KBM-7 (cell line): Measurements from ENCODE around the gene PRMT1.

Experiments
- DNase-seq: peaks from one replicate; pipeline ENCODE4 v3.0.0-alpha.2; 2015
- in situ Hi-C: fragments of 300-500 bp; cut with MboI; formaldehyde crosslinking; loops from 2 replicates; pipeline ENCODE4 v1.14.3; 2020; ENCODE audit warnings: low sequenced_read_pairs, low pct_unique_long_range_greater_than_20kb, mixed read lengths

Gene PRMT1

DNA sequence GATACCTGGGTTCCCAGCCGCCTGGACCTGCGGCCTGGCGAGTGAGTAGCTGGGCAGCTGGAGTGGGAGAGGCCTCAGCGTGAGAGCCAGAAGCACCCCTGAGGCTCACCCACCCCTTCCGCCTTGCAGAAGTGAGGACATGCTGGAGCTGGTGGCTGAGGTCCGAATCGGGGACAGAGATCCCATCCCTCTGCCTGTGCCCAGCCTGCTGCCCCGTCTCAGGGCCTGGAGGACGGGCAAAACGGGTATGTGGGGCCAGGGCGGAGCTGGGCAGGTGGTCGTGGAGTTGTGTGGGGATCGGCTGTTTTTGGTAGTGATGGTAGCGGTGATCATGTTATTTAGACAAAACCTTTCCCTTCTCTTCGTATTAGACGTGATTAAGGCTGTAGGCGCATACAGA is 30.5 kb upstream of the PRMT1 start:
- no peak for DNase-seq

DNA sequence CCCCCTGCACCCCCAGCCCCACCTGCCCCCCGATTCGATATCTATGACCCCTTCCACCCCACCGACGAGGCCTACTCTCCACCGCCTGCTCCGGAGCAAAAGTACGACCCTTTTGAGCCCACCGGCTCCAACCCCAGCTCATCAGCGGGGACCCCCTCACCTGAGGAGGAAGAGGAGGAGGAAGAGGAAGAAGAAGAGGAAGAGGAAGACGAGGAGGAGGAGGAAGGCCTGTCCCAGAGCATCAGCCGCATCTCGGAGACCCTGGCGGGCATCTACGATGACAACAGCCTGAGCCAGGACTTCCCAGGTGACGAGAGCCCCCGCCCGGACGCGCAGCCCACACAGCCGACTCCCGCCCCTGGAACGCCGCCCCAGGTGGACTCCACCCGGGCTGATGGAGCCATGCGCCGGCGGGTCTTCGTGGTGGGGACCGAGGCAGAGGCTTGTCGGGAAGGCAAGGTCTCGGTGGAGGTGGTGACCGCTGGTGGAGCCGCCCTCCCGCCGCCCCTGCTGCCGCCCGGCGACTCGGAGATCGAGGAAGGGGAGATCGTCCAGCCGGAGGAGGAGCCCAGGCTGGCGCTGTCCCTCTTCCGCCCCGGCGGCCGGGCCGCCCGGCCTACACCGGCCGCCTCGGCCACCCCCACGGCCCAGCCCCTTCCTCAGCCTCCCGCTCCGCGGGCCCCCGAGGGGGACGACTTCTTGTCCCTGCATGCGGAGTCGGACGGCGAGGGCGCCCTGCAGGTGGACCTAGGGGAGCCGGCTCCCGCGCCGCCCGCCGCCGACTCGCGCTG is 25.8 kb upstream of the PRMT1 start:
- DNase-seq: no peak
- in situ Hi-C loops: no loop called here

More for the DNA sequence above, 30.5 kb upstream of the PRMT1 start:
- in situ Hi-C loops: no loop called here

DNA sequence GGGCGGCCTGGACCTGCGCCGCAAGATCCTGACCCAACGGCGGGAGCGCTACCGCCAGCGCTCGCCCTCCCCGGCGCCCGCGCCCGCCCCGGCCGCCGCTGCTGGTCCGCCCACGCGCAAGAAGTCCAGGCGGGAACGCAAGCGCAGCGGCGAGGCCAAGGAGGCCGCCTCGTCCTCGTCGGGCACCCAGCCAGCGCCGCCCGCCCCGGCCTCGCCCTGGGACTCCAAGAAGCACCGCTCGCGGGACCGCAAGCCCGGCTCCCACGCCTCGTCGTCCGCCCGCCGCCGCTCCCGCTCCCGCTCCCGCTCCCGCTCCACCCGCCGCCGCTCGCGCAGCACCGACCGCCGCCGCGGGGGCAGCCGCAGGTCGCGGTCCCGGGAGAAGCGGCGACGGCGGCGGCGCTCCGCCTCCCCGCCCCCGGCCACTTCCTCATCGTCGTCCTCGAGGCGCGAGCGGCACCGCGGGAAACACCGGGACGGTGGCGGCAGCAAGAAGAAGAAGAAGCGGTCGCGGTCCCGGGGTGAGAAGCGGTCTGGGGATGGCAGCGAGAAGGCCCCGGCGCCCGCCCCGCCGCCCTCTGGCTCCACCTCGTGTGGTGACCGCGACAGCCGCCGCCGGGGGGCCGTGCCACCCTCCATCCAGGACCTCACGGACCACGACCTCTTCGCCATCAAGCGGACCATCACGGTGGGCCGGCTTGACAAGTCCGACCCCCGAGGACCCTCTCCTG is 25.1 kb upstream of the PRMT1 start:
- DNase-seq: no peak
- in situ Hi-C loops: no loop called here

DNA sequence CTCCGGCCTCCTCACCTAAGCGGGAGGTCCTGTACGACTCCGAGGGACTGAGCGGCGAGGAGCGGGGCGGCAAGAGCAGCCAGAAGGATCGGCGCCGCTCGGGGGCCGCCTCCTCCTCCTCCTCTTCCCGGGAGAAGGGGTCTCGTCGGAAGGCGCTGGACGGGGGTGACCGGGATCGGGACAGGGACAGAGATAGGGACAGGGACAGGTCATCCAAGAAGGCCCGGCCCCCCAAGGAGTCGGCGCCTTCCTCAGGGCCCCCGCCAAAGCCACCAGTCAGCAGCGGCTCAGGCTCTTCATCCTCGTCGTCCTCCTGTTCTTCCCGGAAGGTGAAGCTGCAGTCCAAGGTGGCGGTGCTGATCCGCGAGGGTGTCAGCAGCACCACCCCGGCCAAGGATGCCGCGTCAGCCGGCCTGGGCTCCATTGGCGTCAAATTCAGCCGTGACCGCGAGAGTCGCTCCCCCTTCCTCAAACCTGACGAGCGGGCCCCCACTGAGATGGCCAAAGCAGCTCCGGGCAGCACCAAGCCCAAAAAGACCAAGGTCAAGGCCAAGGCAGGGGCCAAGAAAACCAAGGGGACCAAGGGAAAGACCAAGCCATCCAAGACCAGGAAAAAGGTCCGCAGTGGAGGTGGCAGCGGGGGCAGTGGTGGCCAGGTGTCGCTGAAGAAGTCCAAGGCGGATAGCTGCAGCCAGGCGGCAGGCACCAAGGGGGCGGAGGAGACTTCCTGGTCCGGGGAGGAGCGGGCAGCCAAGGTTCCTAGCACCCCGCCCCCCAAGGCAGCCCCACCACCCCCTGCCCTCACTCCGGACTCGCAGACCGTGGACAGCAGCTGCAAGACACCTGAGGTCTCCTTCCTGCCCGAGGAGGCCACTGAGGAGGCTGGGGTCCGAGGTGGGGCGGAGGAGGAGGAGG is 24.3 kb upstream of the PRMT1 start:
- DNase-seq: no peak
- in situ Hi-C loops: no loop called here

DNA sequence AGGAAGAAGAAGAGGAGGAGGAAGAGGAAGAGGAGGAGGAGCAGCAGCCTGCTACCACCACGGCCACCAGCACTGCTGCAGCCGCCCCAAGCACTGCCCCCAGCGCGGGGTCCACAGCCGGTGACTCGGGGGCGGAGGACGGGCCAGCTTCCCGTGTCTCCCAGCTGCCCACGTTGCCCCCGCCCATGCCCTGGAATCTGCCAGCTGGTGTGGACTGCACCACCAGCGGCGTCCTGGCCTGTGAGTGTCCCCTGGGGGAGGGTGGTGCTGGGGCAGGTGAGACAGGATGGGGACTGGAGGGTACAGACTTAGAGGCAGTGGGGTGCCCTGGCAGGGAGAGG is 23.6 kb upstream of the PRMT1 start:
- no peak for DNase-seq
- in situ Hi-C loops: no loop called here

DNA sequence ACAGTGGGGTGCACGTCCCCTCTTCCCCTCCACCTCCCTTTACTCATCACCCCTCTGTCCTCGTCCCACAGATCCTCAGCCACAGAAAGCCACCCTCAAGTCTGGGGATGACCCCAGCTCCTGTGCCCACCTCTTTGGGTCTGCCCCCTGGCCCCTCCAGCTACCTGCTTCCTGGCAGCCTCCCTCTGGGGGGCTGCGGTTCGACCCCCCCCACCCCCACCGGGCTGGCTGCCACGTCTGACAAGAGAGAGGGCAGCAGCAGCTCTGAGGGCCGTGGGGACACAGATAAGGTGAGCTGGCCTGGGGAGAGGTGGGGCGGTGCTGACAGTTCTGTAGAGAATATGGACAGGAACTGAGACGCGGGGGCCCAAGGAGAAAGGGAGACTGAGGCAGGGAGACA is 22.5 kb upstream of the PRMT1 start:
- no peak for DNase-seq
- in situ Hi-C loops: no loop called here

DNA sequence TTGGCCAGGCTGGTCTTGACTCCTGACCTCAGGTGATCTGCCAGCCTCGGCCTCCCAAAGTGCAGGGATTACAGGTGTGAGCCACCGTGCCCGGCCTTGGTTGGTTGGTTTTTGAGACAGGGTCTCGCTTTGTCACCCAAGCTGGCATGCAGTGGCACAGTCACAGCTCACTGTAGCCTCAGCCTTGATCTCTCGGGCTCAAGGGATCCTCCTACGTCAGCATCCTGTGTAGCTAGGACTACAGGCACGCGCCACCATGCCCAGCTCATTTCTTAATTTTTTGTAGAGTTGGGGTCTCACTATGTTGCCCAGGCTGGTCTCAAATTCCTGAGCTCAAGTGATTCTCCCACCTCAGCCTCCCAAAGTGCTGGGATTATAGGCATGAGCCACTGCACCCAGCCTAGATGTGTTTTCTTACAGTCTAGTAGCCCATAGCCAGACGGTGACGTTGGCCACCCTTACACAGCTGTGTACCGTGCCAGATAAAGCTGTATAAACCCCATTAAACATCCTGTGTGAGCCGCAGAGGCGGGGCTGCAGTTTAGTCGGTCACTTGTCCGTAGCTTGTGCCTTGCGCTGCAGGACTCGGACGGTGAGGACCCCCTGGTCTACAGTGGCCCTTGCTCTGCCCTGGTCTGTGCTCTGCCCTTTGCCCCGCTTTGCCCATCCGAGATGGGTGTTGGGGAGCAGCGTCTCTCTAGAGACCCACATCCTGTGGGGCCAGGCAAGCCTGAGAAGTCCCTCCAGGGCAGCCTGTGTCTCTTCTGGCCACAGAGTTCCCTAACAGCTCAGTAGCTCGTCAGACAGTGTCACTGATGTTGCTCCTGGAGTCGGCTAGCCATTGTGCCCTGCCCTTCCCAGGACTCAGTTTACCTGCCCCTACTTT is 21.3 kb upstream of the PRMT1 start:
- DNase-seq: no peak
- in situ Hi-C loops: no loop called here

DNA sequence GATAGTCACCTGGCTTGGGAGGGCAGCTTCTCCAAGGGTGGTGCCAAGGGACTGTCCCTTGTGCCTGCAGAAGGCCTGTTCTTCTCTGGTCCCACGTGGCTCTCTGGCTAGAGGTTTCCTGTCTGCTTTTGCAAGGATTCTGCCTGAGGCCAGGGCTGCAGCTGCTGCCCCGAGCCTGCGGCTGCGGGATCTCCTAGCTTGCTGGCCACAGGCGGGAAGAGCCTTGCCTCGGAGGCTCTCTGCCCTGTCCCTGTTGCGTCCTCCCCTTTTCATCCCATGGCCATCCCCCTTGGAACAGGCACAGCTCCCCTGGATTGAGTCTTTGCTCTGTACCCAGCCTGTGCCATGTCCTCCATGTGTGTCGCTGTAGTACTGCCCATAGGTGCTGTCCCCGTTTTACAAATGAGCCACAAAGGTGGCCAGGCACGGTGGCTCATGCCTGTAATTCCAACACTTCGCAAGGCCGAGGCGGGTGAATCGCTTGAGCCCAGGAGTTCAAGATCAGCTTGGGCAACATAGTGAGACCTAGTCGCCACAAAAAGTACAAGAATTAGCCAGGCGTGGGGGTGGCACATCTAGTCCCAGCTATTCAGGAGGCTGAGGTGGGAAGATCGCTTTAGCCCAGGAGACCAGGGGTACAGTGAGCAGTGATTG is 20.5 kb upstream of the PRMT1 start:
- DNase-seq: no peak
- in situ Hi-C loops: no loop called here

DNA sequence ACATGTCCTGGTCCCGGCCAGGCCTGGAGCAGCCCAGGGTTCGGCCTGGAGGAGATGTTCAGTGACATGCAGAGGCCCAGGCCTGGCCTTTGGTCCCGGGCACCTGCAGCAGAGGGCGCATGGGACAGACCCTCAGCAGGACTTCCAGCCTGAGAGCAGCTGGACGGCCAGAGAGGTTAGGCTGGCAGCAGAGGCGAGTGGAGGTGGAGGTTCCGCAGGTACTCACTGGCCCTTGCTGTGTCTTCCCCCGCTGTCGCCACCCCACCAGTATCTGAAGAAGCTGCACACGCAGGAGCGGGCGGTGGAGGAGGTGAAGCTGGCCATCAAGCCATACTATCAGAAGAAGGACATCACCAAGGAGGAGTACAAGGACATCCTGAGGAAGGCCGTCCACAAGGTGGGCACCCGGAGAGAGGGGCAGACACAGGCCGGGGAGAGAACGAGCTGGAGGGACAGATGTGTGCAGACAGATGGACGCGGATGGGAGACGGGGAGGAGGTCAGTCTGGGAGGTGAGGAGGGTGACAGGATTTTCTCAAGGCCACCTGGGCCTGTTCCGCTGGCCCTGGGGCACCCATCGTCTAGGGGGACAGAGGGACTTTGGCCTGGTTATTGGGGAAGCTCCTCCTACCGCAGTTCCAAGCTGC is 19.5 kb upstream of the PRMT1 start:
- no peak for DNase-seq
- in situ Hi-C loops: no loop called here

DNA sequence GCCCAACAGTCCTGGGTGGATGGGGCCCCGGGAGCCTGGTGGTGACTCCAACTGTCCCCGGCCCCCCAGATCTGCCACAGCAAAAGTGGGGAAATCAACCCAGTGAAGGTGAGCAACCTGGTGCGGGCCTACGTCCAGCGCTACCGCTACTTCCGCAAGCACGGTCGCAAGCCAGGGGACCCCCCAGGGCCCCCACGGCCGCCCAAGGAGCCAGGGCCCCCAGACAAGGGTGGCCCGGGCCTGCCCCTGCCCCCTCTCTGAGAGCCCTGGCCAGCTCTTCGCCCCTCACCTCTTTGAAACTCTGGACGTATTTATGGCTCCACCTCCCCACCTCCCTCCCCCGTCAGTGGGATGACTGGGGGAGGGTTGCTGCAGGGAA is 18.9 kb upstream of the PRMT1 start:
- no peak for DNase-seq
- in situ Hi-C loops: no loop called here

DNA sequence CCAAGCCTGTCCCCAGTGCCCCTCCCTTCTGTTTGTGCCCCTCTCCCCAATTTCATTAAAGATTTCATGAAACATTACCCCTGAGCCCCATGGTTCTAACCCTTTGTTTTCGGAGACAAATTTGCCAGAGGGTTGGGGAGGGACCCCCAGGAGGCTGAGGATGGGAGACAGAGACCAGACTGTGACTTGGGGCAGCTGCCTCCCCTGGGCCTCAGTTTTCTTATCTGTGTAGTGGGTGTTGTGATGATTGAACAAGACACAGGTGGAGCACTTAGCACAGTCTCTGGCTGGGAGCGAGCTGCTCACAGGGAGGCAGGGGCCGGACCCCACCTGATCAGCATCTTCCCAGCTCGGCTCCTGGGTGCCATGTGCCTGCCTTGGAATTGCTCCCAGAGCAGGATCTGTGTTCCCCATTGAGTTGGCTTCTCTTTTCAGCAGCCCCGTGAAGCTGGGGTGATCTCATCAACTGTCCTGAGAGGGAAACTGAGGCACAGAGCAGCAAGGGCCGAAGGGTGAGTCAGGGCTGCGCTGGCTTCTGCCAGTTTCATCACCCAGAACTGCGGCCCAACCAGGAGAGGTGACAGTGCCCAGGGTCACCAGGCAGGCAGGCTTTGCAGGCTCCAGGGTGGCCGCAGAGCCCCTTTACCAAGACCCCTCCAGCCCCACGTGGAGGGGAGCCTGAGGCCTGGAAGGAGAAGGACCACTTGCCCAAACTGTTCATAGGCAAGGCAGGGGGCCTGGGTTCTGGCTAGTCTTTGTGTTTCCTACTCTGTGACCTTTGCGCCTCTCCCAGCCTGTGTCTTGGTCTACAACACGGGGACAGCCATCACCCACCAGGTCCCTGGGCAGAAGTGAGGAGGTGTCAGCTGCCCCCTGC is 18.3 kb upstream of the PRMT1 start:
- DNase-seq: no peak
- in situ Hi-C loops: no loop called here

DNA sequence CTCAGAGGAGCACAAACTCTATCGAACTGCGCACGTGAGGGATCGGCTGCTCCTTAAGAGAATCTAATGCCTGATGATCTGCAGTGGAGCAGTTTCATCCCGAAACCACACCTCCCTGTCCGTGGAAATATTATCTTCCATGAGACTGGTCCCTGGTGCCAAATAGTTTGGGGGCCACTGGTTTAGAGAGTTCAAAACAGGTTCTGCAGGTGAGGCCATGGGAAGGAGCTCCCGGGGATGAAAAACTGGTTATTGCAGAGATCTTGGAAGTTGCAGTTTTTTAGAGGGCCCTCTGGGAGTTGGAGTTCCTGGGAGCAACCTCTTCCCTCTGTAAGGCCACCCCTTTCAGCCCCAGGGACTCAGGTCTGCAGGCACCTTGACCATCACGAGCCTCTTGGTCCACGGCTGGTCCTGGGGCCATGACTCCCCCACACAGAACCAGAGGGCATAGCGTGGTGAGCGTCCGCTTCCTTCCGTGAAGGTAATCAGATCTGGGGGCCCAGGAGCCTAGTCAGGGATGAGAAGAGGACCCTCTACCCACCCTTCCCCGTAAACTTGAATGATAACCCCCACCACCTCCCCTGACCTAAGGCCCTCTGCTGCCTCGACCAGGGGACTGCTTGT is 16.6 kb upstream of the PRMT1 start:
- in situ Hi-C loops: no loop called here
- DNase-seq: no peak

DNA sequence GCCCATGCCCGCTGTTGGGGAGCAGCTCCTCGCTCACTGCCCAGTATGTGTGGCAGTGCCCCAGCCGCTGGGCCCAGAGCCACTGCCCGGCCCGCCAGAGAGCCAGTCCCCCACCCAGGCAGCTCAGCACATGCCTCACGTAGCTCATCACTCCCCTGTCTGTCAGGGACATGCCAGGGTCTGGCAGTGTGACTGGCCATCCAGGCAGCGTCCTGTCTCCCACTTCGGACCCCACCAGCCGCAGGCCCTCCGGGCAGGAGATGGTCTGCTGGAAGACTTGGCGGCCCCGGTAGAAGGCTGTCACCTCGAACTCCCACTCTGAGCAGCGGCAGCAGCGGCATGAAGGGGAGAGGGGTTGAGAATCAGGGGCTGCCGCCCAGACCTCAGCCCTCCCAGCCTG is 15.1 kb upstream of the PRMT1 start:
- DNase-seq: no peak
- in situ Hi-C loops: no loop called here

DNA sequence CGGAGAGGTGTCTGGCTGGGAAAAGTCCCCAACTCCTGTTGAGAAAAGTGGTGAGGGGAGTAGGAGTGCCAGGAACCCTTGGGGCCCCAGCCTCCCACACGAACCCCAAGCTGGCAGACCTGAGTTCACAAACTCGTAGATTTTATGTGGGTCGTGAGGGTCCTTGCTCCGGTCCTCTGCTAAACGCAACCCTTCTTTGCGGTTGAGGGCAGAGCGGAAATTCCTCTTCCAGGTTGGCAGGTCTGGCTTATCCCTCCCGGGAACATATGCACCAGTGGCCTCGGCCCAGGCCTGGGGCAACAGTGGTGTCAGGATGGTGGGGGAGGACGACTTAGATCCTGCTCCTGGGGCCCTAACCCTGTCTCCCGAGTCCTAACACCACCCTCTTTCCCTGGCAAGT is 13.8 kb upstream of the PRMT1 start:
- no peak for DNase-seq
- in situ Hi-C loops: no loop called here

DNA sequence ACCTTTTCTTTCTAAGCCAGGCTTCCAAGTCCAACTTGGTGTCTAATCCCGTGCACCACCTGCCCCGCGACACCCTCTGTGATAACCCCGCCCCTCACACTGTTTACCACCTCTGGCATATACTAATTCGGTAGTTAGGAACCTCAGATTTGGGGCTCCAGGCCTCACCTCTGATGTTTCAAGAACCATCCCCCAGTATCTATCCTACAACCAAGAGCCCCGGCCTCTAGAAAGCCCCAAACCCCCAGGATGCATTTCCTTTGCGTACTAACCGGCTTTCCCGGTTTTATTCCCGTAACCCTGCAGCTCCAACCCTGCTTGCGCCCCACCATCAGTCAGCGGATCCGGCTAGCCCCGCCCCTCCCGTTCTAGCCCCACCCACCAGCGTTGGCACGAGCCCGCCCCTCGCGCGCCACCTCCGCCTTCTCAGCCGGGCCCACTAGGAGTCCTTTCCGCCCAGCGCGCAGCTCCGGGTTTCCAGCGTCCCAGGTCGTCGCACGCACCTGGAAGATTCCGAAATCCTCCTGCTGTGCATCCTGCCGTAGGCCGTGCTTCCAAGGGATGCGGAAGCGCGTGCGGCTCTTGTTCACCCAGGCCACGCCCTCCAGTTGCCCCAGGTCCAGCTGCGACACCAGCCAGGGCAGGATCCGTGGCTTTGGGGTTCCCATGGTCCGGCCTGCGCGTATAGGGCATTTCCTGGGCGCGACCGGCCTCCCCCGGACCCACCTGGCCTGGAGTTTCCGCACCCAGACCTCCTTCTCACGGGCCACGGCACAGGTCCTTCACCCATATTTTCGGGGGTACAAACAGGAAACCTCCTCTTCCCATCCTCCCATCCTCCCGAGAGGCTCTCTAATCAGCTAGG is 12.7 kb upstream of the PRMT1 start:
- in situ Hi-C loops: no loop called here
- DNase-seq: peak; percentile 80

DNA sequence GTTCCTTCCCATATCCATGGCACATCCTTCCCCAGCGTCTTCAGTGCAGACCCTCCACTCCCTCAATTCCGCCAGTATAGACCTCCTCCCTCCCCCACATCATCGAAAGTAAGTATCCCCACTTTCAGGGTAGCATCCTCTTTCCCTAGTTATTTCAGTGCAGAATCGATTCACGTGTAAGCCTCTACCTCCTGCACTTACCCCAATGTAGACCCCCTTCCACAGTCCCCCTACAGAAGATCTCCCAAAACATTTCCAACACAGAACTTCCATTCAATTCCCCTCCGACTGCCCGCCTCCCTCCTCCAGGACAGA is 12.1 kb upstream of the PRMT1 start:
- in situ Hi-C loops: no loop called here
- no peak for DNase-seq
